ENCODE measurements around the gene ARHGAP9. TPM values are rescaled to one million over a fixed set of nuclear protein-coding genes. Genes with fewer than 3 reads are reported as not detected.

Gene ARHGAP9
- total RNA-seq, 1 donor from 2014 or later, result 37.7 TPM

DNA sequence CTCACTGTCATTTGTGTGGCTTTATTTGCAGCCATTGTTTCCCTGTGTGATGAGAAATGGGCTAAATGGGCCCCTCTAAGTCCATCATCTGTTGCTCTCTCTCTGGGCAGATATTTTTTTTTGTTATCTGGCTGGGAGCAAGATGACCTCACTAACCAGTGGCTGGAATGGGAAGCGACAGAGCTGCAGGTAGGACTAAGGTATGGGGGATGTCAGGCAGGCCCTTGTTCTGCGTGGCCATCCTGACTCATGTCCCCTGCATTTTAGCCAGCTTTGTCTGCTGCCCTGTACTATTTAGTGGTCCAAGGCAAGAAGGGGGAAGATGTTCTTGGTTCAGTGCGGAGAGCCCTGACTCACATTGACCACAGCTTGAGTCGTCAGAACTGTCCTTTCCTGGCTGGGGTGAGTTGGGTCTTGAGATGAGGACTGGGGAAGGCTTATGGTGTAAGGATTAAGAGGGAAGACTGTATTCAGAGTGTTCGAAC is 9.5 kb upstream of the ARHGAP9 start:
- peak overlapping the region; percentile 87 for H3K4me3 ChIP-seq
- TF ChIP-seq, protein P1, sequence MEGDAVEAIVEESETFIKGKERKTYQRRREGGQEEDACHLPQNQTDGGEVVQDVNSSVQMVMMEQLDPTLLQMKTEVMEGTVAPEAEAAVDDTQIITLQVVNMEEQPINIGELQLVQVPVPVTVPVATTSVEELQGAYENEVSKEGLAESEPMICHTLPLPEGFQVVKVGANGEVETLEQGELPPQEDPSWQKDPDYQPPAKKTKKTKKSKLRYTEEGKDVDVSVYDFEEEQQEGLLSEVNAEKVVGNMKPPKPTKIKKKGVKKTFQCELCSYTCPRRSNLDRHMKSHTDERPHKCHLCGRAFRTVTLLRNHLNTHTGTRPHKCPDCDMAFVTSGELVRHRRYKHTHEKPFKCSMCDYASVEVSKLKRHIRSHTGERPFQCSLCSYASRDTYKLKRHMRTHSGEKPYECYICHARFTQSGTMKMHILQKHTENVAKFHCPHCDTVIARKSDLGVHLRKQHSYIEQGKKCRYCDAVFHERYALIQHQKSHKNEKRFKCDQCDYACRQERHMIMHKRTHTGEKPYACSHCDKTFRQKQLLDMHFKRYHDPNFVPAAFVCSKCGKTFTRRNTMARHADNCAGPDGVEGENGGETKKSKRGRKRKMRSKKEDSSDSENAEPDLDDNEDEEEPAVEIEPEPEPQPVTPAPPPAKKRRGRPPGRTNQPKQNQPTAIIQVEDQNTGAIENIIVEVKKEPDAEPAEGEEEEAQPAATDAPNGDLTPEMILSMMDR (IDR thresholded peaks at IDR 0.05), result no peak

DNA sequence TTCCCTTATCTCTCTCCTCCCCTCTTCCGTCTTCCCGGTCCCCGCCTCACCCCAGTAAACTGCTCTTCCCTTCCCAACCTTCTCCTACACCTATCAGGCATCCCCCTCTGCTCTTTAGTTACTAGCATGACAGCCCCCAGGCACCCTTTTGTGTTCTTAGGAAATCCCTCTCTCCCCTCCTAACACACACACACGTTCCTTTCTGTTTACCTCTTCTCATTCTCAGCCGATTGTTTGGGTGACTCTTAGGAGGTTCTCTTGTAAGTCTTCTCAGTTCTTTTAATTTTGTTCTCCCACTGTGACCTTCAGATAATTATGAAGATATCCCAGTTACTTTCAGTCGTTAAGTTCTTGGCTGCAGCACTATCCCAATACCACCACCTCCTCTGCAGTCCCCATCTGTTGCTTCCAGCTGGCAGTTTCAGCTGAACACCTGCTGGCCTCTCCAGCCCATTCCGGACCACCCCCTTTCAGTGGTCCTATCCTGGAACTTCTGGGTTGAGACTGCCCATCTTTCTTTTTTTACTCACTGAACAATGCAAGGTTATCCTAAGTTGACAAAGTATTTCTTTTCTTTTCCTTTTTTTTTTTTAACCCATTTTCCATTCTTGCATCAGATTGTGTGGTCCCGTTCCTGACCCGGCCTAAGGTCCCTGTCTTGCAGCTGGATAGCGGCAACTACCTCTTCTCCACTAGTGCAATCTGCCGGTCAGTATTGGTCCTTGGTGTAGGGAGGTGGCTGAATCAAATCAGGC is 8.9 kb upstream of the ARHGAP9 start:
- ATAC-seq (no peak), DNase-seq (no peak)
- TF ChIP-seq, protein P1 (IDR thresholded peaks at IDR 0.05), result no peak
- no peaks in the 10 kb centered on the region for H3K27me3 ChIP-seq
- intact Hi-C loops (cut with DNase I), result no loop called here
- peaks cover 39% of the 10 kb centered on the region for H3K36me3 ChIP-seq
- H3K4me3 ChIP-seq, result peak overlapping the region; percentile 87
- no peaks in the 10 kb centered on the region for H3K9me3 ChIP-seq
- H3K4me1 ChIP-seq, result peaks cover 8% of the 10 kb centered on the region
- peak overlapping the region; percentile 71 for H3K27ac ChIP-seq

More for the DNA sequence above, 9.5 kb upstream of the ARHGAP9 start:
- Histone ChIP-seq H3K27me3 (no peaks in the 10 kb centered on the region), H3K27ac (no peak overlapping the region), H3K36me3 (peaks cover 42% of the 10 kb centered on the region), H3K9me3 (no peaks in the 10 kb centered on the region), H3K4me1 (peaks cover 8% of the 10 kb centered on the region)
- DNase-seq, result no peak
- intact Hi-C loops (cut with DNase I), result no loop called here
- no peak for ATAC-seq

DNA sequence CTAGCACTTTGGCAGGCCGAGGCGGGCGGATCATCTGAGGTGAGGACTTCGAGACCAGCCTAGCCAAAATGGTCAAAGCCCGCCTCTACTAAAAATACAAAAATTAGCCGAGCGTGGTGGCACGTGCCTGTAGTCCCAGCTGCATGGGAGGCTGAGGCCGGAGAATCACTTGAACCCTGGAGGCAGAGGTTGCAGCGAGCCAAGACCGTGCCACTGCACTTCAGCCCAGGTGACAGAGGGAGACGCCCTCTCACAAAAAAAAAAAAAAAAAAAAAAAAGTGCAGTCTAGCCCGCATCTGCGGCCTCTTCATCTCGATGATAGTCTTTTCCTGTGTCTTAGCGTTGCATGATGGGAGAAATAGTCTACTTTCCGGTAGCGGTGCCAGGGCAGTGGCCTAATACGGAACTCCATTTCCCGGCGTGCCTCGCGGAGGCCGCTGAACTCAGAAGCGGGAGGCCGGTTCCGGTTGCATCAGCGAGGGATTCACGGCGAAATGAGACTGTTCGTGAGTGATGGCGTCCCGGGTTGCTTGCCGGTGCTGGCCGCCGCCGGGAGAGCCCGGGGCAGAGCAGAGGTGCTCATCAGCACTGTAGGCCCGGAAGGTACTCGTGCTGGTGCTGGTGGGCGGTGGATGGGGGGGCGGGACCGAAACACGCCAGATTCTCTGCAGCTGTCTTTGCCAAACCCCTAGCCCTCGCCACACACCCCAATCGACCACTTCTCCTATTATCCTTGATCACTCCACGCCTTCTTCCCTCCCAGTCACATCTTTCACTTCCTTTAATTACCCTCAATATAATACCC is 8.1 kb upstream of the ARHGAP9 start, which contains the start of gene MARS1:
MARS1 (plus strand) TSS at position 472 of the 805 bp plus-strand sequence; CDS start at position 495, 23 bp downstream.
- Histone ChIP-seq H3K4me1 (peaks cover 8% of the 10 kb centered on the region), H3K27ac (peak within 1 kb of the TSS; percentile 71), H3K27me3 (no peaks in the 10 kb centered on the region), H3K9me3 (no peaks in the 10 kb centered on the region), H3K4me3 (peak within 1 kb of the TSS; percentile 87), H3K36me3 (peaks cover 37% of the 10 kb centered on the region)
- intact Hi-C loops (cut with DNase I), result no loop called here
- peak; percentile 99 for ATAC-seq
- DNase-seq, result peak; percentile 97
- TF ChIP-seq, protein P1 (IDR thresholded peaks at IDR 0.05), result no peak

DNA sequence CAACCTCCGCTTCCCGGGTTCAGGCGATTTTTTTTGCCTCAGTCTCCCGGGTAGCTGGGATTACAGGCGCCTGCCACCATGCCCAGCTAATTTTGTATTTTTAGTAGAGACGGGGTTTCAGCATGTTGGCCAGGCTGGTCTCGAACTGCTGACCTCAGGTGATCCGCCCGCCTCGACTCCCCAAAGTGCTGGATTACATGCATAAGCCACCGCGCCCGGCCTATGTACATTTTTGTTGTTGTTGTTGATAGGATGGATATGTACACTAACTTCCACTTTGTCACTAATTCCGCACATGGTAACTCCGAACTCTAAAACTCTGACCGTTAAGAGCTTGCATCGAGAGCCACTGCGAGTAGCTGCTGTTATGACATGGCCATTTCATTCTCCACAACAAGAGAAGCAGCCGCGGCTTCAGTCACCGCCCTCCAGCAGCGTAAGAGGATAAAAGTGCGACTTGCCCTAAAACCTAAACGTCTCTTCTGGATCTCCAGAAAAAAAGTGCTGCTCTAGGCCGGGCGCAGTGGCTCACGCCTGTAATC is 7.5 kb upstream of the ARHGAP9 start:
- Histone ChIP-seq H3K27me3 (no peaks in the 10 kb centered on the region), H3K27ac (peak overlapping the region; percentile 71), H3K4me1 (peaks cover 8% of the 10 kb centered on the region), H3K4me3 (peak overlapping the region; percentile 87), H3K36me3 (peaks cover 31% of the 10 kb centered on the region), H3K9me3 (no peaks in the 10 kb centered on the region)
- intact Hi-C loops (cut with DNase I), result no loop called here
- DNase-seq, result no peak
- TF ChIP-seq, protein P1 (IDR thresholded peaks at IDR 0.05), result no peak
- ATAC-seq, result no peak

DNA sequence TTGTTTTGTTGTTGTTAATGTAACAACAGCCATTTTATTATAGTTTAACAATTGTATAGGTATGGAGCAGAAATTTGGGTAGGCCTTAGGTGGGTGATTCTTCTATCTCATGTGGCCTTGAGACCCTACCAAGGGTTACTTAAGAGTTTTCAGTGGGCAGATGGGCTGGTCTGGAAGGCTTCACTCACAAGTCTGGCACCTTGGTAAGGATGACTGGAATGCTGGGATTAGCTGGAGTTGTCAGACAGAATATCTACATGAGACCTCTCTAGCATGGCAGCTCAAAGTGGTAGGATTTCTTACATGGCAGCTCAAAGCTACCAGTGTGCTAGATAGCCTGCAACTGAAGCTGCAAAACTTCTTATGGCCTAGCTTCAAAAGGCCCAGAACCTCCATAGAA is 6.0 kb upstream of the ARHGAP9 start:
- H3K9me3 ChIP-seq, result no peaks in the 10 kb centered on the region
- intact Hi-C loops (cut with DNase I), result no loop called here
- no peaks in the 10 kb centered on the region for H3K27me3 ChIP-seq
- TF ChIP-seq, protein P1 (IDR thresholded peaks at IDR 0.05), result no peak
- H3K4me1 ChIP-seq, result peaks cover 8% of the 10 kb centered on the region
- ATAC-seq (no peak), DNase-seq (no peak)
- no peak overlapping the region for H3K27ac ChIP-seq
- no peak overlapping the region for H3K4me3 ChIP-seq
- H3K36me3 ChIP-seq, result peaks cover 17% of the 10 kb centered on the region
